WTC11 (cell line): ENCODE results near the gene SEC23IP. TPM values are rescaled to one million over a fixed set of nuclear protein-coding genes. Genes with fewer than 3 reads are reported as not detected.

Experiments
- ATAC-seq: fragments of 200-7000 bp; cut with Tn5 transposase; 2 replicates; pipeline ENCODE4 v1.10.0; 2021; ENCODE audit warnings: mild to moderate bottlenecking, moderate library complexity
- CTCF ChIA-PET: fragments of 300-600 bp; sonication (Branson Sonifier 250); formaldehyde crosslinking; loops from one replicate; lab custom pipeline; 2021; ENCODE audit warnings: antibody characterized with exemption; lab: Charles Lee
- POLR2A ChIA-PET: fragments of 350-600 bp; sonication (Branson Sonifier 250); formaldehyde crosslinking; loops from one replicate; lab custom pipeline; 2021; ENCODE audit warnings: antibody characterized with exemption; lab: Charles Lee
- DNase-seq: peaks from one replicate; pipeline ENCODE4 v3.0.0; 2021; ENCODE audit warnings: low spot score
- H3K27ac Mint-ChIP-seq: 2 replicates; pipeline ENCODE4 v1.8.0; 2021; ENCODE audit warnings: mixed read lengths
- H3K27me3 Mint-ChIP-seq: 2 replicates; pipeline ENCODE4 v1.8.0; 2021; ENCODE audit warnings: low read depth, mild to moderate bottlenecking, moderate library complexity, mixed read lengths
- H3K36me3 Mint-ChIP-seq: 2 replicates; pipeline ENCODE4 v1.8.0; 2021; ENCODE audit warnings: mixed read lengths
- H3K4me1 Mint-ChIP-seq: 2 replicates; pipeline ENCODE4 v1.8.0; 2022; ENCODE audit warnings: mixed read lengths
- H3K4me3 Mint-ChIP-seq: 2 replicates; pipeline ENCODE4 v1.8.0; 2021; ENCODE audit warnings: mild to moderate bottlenecking, moderate library complexity, mixed read lengths
- H3K9me3 Mint-ChIP-seq: 2 replicates; pipeline ENCODE4 v1.8.0; 2021; ENCODE audit warnings: mixed read lengths
- CBFB ChIP-seq: sonication (generic); formaldehyde crosslinking; IDR thresholded peaks from 2 replicates; pipeline ENCODE4 v1.8.1; 2022; ENCODE audit warnings: mild to moderate bottlenecking, low read depth, missing genetic modification reagents
- CREB1 ChIP-seq: sonication (generic); formaldehyde crosslinking; IDR thresholded peaks from 2 replicates; pipeline ENCODE4 v1.8.0; 2023; ENCODE audit warnings: mild to moderate bottlenecking, missing genetic modification reagents
- NFE2L1 ChIP-seq: sonication (generic); formaldehyde crosslinking; IDR thresholded peaks from 2 replicates; pipeline ENCODE4 v1.8.1; 2023; ENCODE audit warnings: missing genetic modification reagents
- SOX15 ChIP-seq: fragments of 250-450 bp; sonication (Bioruptor Pico); IDR thresholded peaks from 2 replicates; pipeline ENCODE4 v1.9.0; 2021; ENCODE audit warnings: mild to moderate bottlenecking
- SP1 ChIP-seq: sonication (generic); formaldehyde crosslinking; conservative IDR thresholded peaks from 2 replicates; pipeline ENCODE4 v1.8.1; 2022; ENCODE audit warnings: missing genetic modification reagents
- ZNF263 ChIP-seq: sonication (generic); formaldehyde crosslinking; IDR thresholded peaks from 2 replicates; pipeline ENCODE4 v1.8.1; 2022; ENCODE audit warnings: low read depth, mild to moderate bottlenecking, moderate library complexity, missing genetic modification reagents
- ZNF317 ChIP-seq: sonication (generic); formaldehyde crosslinking; IDR thresholded peaks from 2 replicates; pipeline ENCODE4 v1.8.1; 2023; ENCODE audit warnings: low read depth, mild to moderate bottlenecking, moderate library complexity, missing genetic modification reagents, borderline replicate concordance
- ZNF423 ChIP-seq: fragments of 250-450 bp; sonication (Bioruptor Pico); IDR thresholded peaks from 2 replicates; pipeline ENCODE4 v2.1.2; 2022; ENCODE audit warnings: mild to moderate bottlenecking, moderate library complexity
- total RNA-seq: library from RNA; stranded (reverse); gene quantifications from 3 replicates; pipeline ENCODE4 v1.2.3, GENCODE V29; 2021
- TF ChIP-seq, protein P1 (sequence below): fragments of 250-450 bp; sonication (Bioruptor Pico); conservative IDR thresholded peaks from 2 replicates; pipeline ENCODE4 v1.9.0; 2021; ENCODE audit warnings: mild to moderate bottlenecking
- TF ChIP-seq, protein P2 (sequence below): sonication (generic); formaldehyde crosslinking; IDR thresholded peaks from 2 replicates; pipeline ENCODE4 v1.8.1; 2022; ENCODE audit warnings: mild to moderate bottlenecking, missing genetic modification reagents, moderate library complexity, borderline replicate concordance
- TF ChIP-seq, protein P3 (sequence below): fragments of 250-450 bp; sonication (Bioruptor Pico); IDR thresholded peaks from 2 replicates; pipeline ENCODE4 v1.9.0; 2021; ENCODE audit warnings: moderate library complexity, mild to moderate bottlenecking, inconsistent platforms, borderline replicate concordance
- TF ChIP-seq, protein P4 (sequence below): sonication (generic); formaldehyde crosslinking; conservative IDR thresholded peaks from 2 replicates; pipeline ENCODE4 v1.8.1; 2022; ENCODE audit warnings: mild to moderate bottlenecking, missing genetic modification reagents
- TF ChIP-seq, protein P5 (sequence below): fragments of 250-450 bp; sonication (Bioruptor Pico); IDR thresholded peaks from 2 replicates; pipeline ENCODE4 v1.9.0; 2021; ENCODE audit warnings: mild to moderate bottlenecking
- TF ChIP-seq, protein P6 (sequence below): fragments of 250-450 bp; sonication (Bioruptor Pico); IDR thresholded peaks from 2 replicates; pipeline ENCODE4 v2.1.2; 2022; ENCODE audit warnings: mild to moderate bottlenecking, moderate library complexity

SEC23IP gene
- total RNA-seq, 1 experiment from 2014 or later, result 82.3 TPM

DNA sequence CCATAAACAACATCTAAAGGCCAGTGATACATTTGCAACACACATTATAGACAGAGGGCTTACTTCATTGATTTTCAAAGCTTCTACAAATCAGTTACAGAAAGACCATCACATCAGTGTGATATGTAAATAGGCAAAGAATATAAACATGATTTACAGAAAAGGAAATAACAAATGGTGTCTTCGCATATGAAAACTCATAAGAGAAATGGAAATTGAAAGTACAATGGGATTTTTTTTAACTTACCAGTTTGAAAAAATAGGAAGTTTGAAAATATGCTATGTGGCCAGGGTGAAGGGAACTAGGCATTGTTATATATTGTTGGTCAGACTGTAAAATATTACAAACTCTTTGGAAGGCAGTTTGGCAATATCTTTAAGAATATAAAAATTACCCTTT lies 27.3 kb downstream of the SEC23IP start:
- TF ChIP-seq SOX15 (no peak), ZNF423 (no peak)
- TF ChIP-seq, protein P1, sequence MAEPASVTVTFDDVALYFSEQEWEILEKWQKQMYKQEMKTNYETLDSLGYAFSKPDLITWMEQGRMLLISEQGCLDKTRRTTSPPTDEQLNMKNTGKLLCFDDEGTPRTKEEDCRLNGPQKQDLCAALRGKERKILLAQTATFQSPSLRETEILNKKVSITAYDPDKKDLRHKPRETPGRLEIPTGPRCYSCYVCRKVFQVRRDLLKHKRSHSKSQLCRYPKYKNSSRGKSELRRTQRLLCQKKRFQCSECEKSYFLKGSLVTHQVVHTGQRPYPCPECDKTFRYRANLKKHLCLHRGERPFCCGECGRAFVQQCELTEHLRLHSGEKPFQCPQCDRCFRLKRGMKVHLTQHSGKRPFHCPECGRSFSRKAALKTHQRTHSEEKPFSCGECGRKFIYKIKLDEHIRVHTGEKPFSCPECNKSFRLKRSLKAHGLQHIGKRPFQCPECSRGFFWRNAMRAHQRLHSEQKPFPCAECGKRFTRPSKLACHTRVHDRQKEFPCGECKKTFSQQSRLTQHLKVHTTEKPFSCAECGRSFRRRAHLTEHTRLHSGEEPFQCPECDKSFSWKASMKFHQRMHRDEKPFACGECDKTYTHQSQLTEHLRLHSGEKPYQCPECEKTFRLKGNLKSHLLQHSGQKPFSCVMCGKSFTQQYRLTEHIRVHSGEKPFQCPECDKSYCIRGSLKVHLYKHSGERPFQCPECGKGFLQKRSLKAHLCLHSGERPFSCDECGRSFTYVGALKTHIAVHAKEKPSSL (CRISPR knock-in tag), result no peak
- ATAC-seq, result no peak
- no peaks in the 10 kb centered on the region for H3K4me1 Mint-ChIP-seq
- ChIA-PET CTCF (no interaction called here), POLR2A (no interaction called here)
- no peaks in the 10 kb centered on the region for H3K27me3 Mint-ChIP-seq
- H3K9me3 Mint-ChIP-seq, result no peaks in the 10 kb centered on the region
- H3K36me3 Mint-ChIP-seq, result peaks cover 64% of the 10 kb centered on the region
- no peak overlapping the region for H3K4me3 Mint-ChIP-seq
- no peak for DNase-seq
- H3K27ac Mint-ChIP-seq, result no peak overlapping the region

DNA sequence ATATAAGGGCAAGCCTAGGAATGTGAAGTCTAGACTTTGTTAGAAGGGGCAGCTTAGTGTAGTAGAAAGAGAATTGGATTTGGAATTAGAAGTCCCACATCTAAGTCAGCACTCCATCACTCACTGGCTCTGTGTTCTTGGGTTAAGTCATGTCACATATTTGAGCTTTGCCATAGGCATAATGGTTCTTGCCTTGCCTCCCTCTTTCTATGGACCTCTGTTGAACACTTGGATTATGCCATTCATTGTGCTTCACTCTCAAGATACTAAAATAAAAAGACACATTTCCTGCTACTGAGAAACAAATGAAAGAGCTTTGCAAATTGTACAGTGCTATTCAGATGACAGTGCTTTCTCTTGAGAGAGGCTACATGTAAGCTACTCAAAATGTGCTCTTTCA lies 35.9 kb downstream of the SEC23IP start:
- no peak for TF ChIP-seq ZNF263 (CRISPR knock-in tag)
- TF ChIP-seq, protein P2, sequence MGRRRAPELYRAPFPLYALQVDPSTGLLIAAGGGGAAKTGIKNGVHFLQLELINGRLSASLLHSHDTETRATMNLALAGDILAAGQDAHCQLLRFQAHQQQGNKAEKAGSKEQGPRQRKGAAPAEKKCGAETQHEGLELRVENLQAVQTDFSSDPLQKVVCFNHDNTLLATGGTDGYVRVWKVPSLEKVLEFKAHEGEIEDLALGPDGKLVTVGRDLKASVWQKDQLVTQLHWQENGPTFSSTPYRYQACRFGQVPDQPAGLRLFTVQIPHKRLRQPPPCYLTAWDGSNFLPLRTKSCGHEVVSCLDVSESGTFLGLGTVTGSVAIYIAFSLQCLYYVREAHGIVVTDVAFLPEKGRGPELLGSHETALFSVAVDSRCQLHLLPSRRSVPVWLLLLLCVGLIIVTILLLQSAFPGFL, result no peak
- H3K9me3 Mint-ChIP-seq, result no peaks in the 10 kb centered on the region
- ATAC-seq, result no peak
- peak overlapping the region; percentile 12; the same call in 1 of the 2 replicates for H3K27ac Mint-ChIP-seq
- no peaks in the 10 kb centered on the region for H3K4me1 Mint-ChIP-seq
- DNase-seq, result no peak
- POLR2A ChIA-PET, result no interaction called here
- no peak overlapping the region for H3K4me3 Mint-ChIP-seq
- no peaks in the 10 kb centered on the region for H3K27me3 Mint-ChIP-seq
- peaks cover 66% of the 10 kb centered on the region for H3K36me3 Mint-ChIP-seq
- CTCF ChIA-PET, result interaction anchor here (1.0 kb wide), 1 partner anchor 178 kb away, joined by 3 read pairs; no protein-coding TSS in a partner anchor

DNA sequence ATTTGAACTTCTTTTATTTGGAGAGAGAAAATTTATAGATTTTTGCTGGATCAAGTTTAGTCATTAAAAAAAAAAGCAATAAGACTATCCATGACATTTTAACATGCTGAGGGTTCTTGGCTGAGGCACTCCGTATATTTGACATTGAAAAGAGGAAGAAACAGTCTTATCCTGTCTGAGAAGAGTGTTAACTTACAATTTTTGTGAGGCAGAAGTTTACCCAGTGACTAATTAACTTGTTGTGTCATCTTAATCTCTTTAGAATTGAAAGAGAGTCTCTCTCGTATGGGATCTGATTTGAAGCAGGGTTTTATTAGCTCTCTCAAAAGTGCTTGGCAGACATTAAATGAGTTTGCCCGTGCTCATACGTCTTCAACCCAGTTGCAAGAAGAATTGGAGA lies 39.3 kb downstream of the SEC23IP start:
- no peaks in the 10 kb centered on the region for H3K4me1 Mint-ChIP-seq
- no peak for DNase-seq
- peaks cover 66% of the 10 kb centered on the region for H3K36me3 Mint-ChIP-seq
- no peak overlapping the region for H3K4me3 Mint-ChIP-seq
- TF ChIP-seq, protein P3, sequence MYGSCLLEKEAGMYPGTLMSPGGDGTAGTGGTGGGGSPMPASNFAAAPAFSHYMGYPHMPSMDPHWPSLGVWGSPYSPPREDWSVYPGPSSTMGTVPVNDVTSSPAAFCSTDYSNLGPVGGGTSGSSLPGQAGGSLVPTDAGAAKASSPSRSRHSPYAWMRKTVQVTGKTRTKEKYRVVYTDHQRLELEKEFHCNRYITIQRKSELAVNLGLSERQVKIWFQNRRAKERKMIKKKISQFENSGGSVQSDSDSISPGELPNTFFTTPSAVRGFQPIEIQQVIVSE (CRISPR knock-in tag), result no peak
- TF ChIP-seq, protein P4, sequence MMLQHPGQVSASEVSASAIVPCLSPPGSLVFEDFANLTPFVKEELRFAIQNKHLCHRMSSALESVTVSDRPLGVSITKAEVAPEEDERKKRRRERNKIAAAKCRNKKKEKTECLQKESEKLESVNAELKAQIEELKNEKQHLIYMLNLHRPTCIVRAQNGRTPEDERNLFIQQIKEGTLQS (CRISPR knock-in tag), result no peak
- no peak for TF ChIP-seq ZNF317 (CRISPR knock-in tag)
- no peak for TF ChIP-seq CREB1
- no peak for TF ChIP-seq SP1 (CRISPR knock-in tag)
- TF ChIP-seq NFE2L1, result no peak
- TF ChIP-seq, protein P5, sequence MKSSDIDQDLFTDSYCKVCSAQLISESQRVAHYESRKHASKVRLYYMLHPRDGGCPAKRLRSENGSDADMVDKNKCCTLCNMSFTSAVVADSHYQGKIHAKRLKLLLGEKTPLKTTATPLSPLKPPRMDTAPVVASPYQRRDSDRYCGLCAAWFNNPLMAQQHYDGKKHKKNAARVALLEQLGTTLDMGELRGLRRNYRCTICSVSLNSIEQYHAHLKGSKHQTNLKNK (CRISPR knock-in tag), result no peak
- TF ChIP-seq, protein P6, sequence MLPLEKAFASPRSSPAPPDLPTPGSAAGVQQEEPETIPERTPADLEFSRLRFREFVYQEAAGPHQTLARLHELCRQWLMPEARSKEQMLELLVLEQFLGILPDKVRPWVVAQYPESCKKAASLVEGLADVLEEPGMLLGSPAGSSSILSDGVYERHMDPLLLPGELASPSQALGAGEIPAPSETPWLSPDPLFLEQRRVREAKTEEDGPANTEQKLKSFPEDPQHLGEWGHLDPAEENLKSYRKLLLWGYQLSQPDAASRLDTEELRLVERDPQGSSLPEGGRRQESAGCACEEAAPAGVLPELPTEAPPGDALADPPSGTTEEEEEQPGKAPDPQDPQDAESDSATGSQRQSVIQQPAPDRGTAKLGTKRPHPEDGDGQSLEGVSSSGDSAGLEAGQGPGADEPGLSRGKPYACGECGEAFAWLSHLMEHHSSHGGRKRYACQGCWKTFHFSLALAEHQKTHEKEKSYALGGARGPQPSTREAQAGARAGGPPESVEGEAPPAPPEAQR, result no peak
- no peak for TF ChIP-seq CBFB (CRISPR knock-in tag)
- no peak for ATAC-seq
- peak overlapping the region; percentile 58; the same call in 1 of the 2 replicates for H3K27ac Mint-ChIP-seq
- H3K27me3 Mint-ChIP-seq, result no peaks in the 10 kb centered on the region
- POLR2A ChIA-PET, result no interaction called here
- H3K9me3 Mint-ChIP-seq, result no peaks in the 10 kb centered on the region
- CTCF ChIA-PET, result interaction anchor here (1.0 kb wide), 1 partner anchor 181 kb away, joined by 3 read pairs; no protein-coding TSS in a partner anchor
